ENCODE measurements around the gene SLC22A1.

Gene SLC22A1

DNA sequence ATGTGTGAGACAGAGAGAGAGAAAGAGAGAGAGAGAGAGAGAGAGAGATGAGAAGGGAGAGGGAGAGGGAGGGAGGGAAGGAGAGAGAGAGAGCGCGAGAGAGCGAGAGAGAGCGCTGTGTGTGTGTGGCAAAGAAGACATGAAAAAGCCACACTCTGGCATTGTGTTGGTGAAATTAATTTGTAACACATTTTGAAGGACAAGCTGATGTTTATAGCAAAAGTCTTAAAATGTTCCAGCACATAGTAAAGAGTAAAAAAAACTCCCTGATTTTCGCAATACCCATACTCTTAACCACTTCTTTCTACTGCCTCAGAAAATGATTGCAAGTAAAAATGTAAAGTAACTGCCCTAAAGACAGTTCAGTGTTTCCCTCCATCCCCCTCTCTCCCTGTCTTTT, 56.7 kb downstream of the SLC22A1 start:
- DNase-seq: no peak

DNA sequence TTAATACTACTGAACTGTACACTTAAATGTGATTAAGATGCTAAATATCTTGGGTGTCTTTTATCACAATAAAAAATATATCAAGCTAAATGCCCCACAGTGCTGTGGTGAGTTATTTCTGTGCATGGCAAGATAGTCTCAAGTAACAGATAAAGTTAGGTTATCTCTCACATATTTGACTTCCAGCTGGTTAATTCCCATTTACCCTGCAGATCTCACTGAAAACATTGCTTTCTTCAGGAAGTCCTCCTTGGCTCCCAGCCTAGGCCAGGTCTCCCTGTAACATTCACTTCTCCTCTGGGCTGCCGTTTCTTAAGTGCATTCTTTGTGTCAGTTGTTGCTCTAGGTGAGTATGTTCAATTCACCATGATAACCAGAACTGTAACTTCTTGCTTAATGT, 59.1 kb downstream of the SLC22A1 start:
- no peak for DNase-seq

DNA sequence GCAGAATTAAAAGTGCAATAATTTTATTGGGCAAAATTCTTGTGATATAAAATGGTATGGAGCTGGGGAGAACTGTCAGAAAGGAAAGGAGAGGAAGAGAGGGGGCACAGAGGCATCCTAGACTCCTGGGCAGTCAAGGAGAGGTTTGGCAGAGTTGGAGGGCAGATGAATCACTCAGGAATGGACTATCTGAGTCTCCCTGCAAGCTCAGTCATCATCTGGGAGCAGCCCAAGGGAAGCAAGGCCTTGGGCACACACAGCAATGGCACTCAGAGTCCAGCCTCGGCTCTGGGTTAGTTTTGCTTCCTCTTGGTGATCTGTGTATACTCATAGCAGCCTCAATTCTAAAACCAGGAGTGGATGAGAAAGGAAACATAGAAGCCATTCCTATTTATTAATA, 67.2 kb downstream of the SLC22A1 start:
- no peak for DNase-seq

DNA sequence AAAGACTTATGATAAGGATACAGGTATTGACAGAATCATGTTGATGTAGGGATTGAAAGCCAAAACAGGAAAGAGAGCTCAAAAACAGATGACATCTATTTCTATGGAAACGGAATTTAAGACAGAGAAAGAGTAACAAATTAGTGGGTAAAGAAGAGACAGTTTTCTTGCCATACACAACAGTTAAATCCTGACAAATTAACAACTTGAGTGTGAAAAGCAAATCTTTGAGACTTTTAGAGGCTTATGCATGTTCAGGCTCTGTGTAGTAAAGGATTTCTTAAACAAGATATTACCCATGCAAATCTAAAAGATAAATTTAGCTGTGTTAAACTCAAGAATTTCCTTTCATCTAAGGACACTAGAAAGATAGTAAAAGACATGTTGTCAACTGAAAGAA, 68.5 kb downstream of the SLC22A1 start:
- DNase-seq: no peak

DNA sequence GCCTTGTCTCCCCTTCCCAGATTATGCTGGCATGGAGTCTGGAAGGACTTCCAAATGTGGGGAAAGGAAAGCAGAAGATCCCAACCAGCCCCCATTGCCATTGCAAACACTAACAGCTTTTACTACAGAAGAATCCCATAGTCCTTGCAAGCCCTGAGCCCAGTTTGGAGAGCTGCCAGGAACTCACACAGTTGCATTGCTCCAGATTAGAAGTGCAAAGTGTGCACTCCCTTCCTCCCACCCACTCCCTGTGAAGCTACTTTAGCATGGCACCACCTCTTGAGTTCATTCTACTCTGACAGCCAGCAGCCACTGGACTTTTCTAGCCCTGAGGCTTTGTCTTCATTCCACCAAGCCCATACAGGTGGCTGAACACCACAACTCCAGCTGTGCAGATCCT, 69.4 kb downstream of the SLC22A1 start:
- no peak for DNase-seq

DNA sequence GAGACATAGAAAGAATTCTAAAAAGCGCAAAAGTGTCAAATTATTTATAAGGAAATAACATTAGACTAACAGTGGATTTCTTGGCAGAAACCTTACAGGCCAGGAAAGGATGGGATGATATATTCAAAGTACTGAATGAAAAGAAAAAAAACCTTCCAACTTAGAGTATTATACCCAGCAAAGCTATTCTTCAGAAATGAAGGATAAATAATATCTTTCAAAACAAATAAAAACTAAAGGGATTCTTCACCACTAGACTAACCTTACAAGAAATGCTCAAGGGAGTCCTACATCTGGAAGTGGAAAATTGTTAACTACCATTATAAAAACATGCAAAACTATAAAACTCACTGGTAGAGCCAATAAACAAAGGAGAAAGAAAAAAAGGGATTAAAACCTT, 71.2 kb downstream of the SLC22A1 start:
- no peak for DNase-seq

DNA sequence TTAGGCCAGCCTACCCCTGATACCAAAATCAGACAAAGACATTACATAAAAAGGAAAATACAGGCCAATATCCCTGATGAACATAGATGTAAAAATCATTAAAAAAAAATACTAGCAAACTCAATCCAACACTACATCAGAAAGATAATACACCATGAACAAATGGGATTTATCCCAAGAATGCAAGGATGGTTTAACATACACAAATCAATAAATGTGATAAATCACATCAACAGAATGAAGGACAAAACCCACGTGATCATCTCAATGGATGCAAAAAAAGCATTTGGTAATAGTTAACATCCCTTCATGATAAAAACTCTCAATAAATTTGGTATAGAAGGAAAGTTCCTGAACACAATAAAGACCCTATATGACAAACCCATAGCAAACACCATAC, 73.2 kb downstream of the SLC22A1 start:
- no peak for DNase-seq

DNA sequence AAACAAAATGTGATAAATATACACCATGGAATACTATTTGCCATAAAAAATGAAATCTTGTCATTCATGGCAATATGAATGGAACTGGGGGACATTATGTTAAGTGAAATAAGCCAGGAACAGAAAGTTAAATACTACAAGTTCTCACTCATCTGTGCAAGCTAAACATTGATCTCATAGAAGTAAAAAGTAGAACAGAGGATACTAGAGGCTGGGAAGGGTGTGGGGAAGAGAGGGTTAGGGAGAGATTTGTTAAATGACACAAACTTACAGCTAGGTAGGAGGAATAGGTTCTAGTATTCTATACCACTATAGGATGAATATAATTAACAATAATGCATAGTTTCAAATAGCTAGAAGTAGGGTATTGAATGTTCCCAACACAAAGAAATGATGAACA, 76.0 kb downstream of the SLC22A1 start:
- no peak for DNase-seq

DNA sequence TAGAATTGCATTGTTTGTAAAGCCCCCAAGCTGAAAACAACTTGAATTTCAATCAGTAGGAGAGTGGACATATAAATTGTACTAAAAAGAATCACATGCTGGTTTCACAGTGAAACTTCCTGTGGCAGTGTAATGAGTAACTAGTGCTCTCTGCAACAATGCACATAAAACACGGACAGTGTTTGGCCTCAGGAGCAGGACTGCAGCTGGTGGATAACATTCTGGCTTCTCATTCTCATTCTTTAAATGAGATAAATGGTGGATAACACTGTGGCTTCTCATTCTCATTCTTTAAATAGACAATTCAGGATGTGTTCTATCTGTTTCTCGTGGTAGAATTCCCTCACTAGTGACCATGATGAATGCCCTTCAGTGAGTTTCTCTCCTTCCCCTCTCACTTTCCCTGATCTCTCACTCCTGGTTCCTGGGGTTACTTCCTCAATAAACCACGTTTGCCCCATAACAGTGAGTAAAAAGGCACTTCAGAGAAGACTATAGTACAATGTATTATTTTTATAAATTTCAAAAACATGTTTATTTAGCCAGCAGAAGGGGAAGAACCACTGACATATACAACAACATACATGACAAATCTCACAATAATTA, 77.1 kb downstream of the SLC22A1 start:
- no peak for DNase-seq

DNA sequence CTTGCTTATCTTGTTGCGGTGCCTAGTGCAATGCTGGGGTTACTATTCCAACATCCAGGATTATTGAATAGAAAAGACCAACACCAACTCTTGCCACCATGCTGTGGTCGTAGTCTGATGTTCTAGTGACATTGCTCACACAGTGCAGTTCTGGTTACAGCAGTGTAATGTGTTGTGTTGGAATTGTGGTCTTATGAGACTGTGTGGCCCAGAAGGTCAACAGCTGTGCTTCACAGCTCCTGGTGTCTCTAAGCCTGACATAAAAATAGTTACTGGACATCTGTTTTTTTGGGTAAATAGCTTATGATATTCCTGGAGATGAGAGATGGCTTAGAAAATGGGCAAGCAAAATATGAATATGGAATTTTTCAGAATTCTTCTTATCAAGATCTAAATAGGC, 79.4 kb downstream of the SLC22A1 start:
- no peak for DNase-seq

DNA sequence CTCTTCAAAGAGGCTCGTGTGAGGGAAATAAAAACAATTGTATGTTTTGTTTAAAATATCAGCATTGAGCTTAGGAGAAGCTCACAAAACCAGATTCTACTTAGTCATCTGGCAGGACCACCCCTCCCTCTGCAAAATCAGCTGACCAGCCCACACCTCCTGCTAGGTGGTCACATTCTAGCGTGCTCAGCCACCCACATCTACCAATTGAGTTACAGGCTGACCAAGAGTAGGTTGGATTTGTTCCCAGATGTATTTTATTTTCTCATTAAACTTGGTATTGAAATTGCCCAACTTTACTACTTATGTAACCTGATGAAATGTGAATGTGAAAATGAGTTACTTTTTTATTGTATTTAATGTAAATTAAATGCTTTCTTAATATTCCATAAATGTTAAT, 80.8 kb downstream of the SLC22A1 start:
- no peak for DNase-seq

DNA sequence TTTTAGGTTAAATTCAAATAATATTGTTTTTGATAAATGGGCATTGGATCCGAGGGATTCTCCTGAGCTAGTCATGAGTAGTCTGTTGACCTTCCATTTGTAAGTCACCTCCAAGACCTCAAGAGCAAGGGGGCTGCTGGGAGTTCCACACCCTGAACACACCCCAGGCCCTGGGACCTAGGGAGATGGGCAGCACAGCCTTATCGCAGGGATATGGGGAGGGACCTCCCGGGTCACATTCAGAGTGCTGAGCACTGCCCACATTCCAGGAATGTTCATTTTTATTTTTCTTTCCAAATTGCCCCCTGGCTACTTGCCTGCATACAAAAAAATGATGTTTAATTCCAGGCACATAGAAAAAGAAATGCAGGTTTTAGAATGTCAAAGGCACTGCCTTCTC, 81.5 kb downstream of the SLC22A1 start:
- no peak for DNase-seq

DNA sequence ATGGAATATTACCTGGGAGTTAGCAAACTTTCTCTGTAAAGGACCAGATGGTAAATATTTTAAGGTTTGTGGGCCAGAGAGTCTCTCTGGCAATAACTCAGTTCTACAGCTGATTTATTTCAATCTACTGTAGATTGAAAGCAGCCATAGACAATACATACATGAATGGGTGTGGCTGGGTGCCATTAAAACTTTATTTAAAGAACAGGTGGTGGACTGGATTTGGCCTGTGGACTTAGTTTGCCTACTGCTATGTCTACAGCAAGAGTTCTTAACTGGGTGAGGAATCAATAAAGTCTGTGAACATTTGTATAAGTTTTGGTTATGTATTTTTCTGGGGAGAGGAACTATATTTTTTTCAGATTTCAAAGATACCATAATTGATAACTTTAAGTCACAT, 81.9 kb downstream of the SLC22A1 start:
- DNase-seq: no peak

DNA sequence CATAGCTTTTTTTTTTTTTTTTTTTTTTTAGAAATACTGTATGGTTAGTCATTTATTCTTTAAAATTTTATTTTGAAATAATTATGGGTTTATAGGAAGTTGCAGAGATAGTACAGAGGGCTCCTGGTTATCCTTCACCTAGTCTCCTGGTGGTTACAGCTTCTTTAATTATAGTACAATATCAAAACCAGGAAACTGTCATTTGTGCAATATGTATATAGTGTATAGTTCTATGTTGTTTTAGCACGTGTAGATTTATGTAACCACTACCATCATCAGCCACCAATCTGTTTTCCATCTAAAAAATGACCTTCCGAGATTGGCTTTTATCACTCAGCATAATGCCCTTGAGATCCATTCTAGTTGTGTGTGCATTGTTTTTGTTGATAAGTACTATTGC, 82.3 kb downstream of the SLC22A1 start:
- DNase-seq: no peak

DNA sequence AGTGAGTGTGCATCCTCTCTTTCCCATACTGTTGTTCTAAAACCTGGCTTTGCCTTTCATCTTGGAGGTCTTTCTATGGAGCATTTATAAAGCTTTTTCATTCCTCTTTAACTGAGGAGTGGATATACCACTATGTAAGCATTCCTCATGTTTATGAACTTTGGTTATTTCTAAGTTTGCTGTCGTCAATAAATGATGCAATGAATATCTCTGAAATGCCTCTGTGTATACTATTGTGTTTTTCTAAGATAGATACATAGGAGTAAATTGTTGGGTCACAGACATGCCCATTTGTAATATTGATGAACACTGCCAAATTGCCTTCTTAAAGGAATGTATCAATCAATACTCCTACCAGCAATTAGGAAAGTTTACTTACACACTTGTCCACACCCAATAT, 83.1 kb downstream of the SLC22A1 start:
- DNase-seq: no peak

DNA sequence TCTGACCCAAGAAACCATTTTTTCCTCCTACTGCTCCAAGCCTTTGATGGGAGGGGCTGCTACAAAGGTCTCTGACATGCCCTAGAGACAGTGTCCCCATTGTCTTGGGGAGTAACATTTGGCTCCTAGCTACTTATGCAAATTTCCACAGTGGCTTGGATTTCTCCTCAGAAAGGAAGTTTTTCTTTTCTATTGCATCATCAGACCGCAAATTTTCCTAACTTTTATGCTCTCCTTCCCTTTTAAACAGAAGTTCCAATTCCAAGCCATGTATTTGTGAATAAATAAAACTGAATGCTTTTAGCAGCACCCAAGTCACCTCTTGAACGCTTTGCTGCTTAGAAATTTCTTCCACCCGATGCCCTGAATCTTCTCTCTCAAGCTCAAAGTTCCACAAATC, 86.0 kb downstream of the SLC22A1 start:
- DNase-seq: no peak
